PFSK-1 (cell line): ENCODE measurements around the gene MINDY4.

Experiments
- FOXP2 ChIP-seq: optimal IDR thresholded peaks from 2 replicates; pipeline ENCODE3; 2011; ENCODE audit warnings: borderline replicate concordance, control low read depth, inconsistent platforms; ENCODE audit not compliant: insufficient read depth; ENCODE audit errors: extremely low read length, extremely low read depth
- POLR2AphosphoS5 ChIP-seq: IDR thresholded peaks from 2 replicates; pipeline ENCODE4 v1.6.1; 2012; ENCODE audit warnings: low read depth, mild to moderate bottlenecking, control low read depth, low read length, moderate library complexity
- REST ChIP-seq, 2 experiments: IDR thresholded peaks; 2 replicates each; pipeline versions ENCODE4 v1.6.1 to v1.8.0; 2011 to 2012; ENCODE audit warnings: low read depth in 2 of 2, low read length in 2 of 2, control low read depth in 1 of 2, inconsistent platforms in 1 of 2, mild to moderate bottlenecking in 1 of 2, moderate library complexity in 1 of 2; ENCODE audit not compliant: insufficient read depth in 1 of 2
- SIN3A ChIP-seq: IDR thresholded peaks from 2 replicates; pipeline ENCODE4 v1.6.1; 2012; ENCODE audit warnings: mild to moderate bottlenecking, low read length, moderate library complexity, borderline replicate concordance; ENCODE audit not compliant: insufficient read depth
- TAF1 ChIP-seq: IDR thresholded peaks from 2 replicates; pipeline ENCODE4 v1.6.1; 2012; ENCODE audit warnings: low read length, control low read depth, borderline replicate concordance; ENCODE audit not compliant: insufficient read depth

The MINDY4 gene

GRCh38 chr7:30911561-30911969 lies 140.3 kb downstream of the MINDY4 start, which contains the start of gene AQP1:
Gene AQP1 (plus strand): TSS chr7:30911853. CDS start chr7:30911910, 57 bp downstream.
- TF ChIP-seq SIN3A (no peak), FOXP2 (no peak), TAF1 (no peak), POLR2AphosphoS5 (no peak), REST (IDR thresholded peaks at IDR 0.05; ENCODE audit: insufficient read depth in 1 of 2, low read depth in 2 of 2, low read length in 2 of 2) (no peak)

- TF ChIP-seq FOXP2 = no peak
- TF ChIP-seq POLR2AphosphoS5 = no peak
- no peak for TF ChIP-seq TAF1
These were observed 141.0 kb downstream of the MINDY4 start for GRCh38 chr7:30912021-30912730.

- TF ChIP-seq FOXP2 = no peak
- TF ChIP-seq POLR2AphosphoS5 = no peak
- TF ChIP-seq REST (IDR thresholded peaks at IDR 0.05; ENCODE audit: insufficient read depth in 1 of 2, low read depth in 2 of 2, low read length in 2 of 2) = no peak
- TF ChIP-seq TAF1 = no peak
- TF ChIP-seq SIN3A = no peak
These were observed 141.4 kb downstream of the MINDY4 start for GRCh38 chr7:30912731-30912985.

- TF ChIP-seq REST (IDR thresholded peaks at IDR 0.05; ENCODE audit: insufficient read depth in 1 of 2, low read depth in 2 of 2, low read length in 2 of 2) (no peak), POLR2AphosphoS5 (no peak), FOXP2 (no peak), SIN3A (no peak), TAF1 (no peak)
These were observed 142.0 kb downstream of the MINDY4 start for GRCh38 chr7:30912986-30913811.

- no peak for TF ChIP-seq SIN3A
- no peak for TF ChIP-seq FOXP2
- no peak for TF ChIP-seq TAF1
- no peak for TF ChIP-seq REST (IDR thresholded peaks at IDR 0.05; ENCODE audit: insufficient read depth in 1 of 2, low read depth in 2 of 2, low read length in 2 of 2)
- no peak for TF ChIP-seq POLR2AphosphoS5
These were observed 142.8 kb downstream of the MINDY4 start for GRCh38 chr7:30913821-30914515.
